ENCODE data around the gene ITPR2.

The ITPR2 gene

DNA sequence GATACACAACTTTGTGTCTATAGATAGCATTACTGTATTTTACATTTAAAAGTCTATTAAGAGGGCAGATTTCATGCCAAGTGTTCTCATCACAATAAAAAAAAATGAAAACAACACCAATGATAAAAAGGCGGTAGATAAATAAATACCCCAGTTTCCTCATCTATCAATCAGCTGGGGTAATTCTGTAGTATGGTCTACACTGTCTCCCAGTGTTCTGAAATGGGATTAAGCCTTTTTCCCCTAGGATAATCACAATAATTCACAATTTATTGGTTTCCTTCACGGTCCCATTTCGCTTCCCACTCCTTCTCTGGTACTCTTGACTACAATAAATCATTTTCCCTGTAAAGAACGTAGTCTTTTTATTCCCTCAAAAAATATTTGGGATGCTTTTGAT is 523.4 kb downstream of the ITPR2 start:
- Mint-ChIP-seq H3K4me3 (no peak overlapping the region), H3K4me1 (no peaks in the 10 kb centered on the region), H3K27ac (no peak overlapping the region), H3K36me3 (ENCODE audit: low read depth) (peaks cover 7% of the 10 kb centered on the region), H3K9me3 (peaks cover 56% of the 10 kb centered on the region), H3K27me3 (ENCODE audit: low read depth) (no peaks in the 10 kb centered on the region)
- TF ChIP-seq, protein P1, sequence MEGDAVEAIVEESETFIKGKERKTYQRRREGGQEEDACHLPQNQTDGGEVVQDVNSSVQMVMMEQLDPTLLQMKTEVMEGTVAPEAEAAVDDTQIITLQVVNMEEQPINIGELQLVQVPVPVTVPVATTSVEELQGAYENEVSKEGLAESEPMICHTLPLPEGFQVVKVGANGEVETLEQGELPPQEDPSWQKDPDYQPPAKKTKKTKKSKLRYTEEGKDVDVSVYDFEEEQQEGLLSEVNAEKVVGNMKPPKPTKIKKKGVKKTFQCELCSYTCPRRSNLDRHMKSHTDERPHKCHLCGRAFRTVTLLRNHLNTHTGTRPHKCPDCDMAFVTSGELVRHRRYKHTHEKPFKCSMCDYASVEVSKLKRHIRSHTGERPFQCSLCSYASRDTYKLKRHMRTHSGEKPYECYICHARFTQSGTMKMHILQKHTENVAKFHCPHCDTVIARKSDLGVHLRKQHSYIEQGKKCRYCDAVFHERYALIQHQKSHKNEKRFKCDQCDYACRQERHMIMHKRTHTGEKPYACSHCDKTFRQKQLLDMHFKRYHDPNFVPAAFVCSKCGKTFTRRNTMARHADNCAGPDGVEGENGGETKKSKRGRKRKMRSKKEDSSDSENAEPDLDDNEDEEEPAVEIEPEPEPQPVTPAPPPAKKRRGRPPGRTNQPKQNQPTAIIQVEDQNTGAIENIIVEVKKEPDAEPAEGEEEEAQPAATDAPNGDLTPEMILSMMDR (IDR thresholded peaks at IDR 0.05; ENCODE audit: unreplicated experiment in 3 of 3): no peak

DNA sequence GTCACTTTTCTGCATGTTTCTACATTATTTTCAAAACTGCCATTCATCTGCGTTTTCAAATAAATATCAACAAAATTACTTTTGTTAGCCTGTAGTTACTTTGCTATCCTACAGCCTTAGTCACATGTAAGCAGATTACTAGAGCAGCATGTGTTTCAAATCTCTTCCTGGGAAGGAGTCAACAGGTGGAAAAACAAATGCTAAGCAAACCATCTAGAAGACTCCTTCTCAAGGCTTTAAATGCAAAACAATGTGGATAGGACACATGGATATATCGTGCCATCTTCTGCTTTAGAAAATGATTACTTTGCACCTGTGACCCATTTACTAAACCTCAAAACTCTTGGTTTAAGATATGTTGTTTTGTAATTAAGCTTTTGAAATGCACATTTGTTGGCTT is 528.7 kb downstream of the ITPR2 start:
- no peaks in the 10 kb centered on the region for H3K4me1 Mint-ChIP-seq
- H3K27me3 Mint-ChIP-seq (ENCODE audit: low read depth): no peaks in the 10 kb centered on the region
- TF ChIP-seq, protein P1 (IDR thresholded peaks at IDR 0.05; ENCODE audit: unreplicated experiment in 3 of 3): no peak
- no peak overlapping the region for H3K4me3 Mint-ChIP-seq
- H3K9me3 Mint-ChIP-seq: peaks cover 20% of the 10 kb centered on the region
- no peak overlapping the region for H3K27ac Mint-ChIP-seq
- H3K36me3 Mint-ChIP-seq (ENCODE audit: low read depth): no peaks in the 10 kb centered on the region

DNA sequence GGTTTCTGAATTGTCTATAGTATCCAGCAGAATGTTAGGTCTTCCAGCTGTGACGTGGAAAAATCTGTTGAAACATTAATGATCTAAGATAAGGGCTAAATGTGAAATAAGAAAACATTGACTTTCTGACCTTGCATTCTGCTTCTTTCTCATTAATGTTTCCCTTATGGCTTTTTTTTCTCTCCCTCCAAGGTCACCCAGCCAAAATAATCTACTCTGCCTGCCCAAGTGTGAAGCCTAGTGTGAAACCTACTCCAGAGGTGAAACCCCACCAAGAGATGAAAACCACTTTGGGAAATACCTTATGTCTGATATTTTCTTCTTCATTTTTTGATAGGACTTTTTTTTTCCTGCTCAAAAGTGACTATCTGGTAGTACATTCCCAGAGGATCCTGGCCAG is 529.6 kb downstream of the ITPR2 start:
- no peak overlapping the region for H3K4me3 Mint-ChIP-seq
- TF ChIP-seq, protein P1 (IDR thresholded peaks at IDR 0.05; ENCODE audit: unreplicated experiment in 3 of 3): no peak

DNA sequence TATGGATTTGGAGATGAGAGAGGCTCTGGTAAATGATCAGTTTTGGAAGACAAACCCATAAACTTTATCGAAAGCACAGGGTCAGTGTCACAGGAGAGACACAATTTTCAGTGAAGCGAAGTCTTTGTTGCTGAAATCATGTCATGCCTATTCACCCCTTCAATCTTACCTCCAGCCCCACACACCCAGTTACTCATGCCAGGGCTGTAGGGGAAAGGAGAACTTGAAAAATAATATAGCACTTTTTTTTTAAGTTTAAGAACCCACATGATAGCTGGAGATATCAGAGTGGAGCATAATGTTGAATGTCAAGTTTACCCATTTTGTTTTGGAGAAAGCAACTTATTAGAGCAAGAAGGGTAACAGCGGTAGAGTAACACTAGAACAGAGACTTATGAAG is 530.2 kb downstream of the ITPR2 start:
- Mint-ChIP-seq H3K4me1 (no peaks in the 10 kb centered on the region), H3K36me3 (ENCODE audit: low read depth) (no peaks in the 10 kb centered on the region), H3K4me3 (no peak overlapping the region), H3K27me3 (ENCODE audit: low read depth) (no peaks in the 10 kb centered on the region), H3K27ac (no peak overlapping the region), H3K9me3 (peaks cover 13% of the 10 kb centered on the region)
- TF ChIP-seq, protein P1 (IDR thresholded peaks at IDR 0.05; ENCODE audit: unreplicated experiment in 3 of 3): no peak

More for the DNA sequence above, 529.6 kb downstream of the ITPR2 start:
- H3K27ac Mint-ChIP-seq: no peak overlapping the region
- peaks cover 14% of the 10 kb centered on the region for H3K9me3 Mint-ChIP-seq
- H3K4me1 Mint-ChIP-seq: no peaks in the 10 kb centered on the region
- H3K36me3 Mint-ChIP-seq (ENCODE audit: low read depth): no peaks in the 10 kb centered on the region
- no peaks in the 10 kb centered on the region for H3K27me3 Mint-ChIP-seq (ENCODE audit: low read depth)

DNA sequence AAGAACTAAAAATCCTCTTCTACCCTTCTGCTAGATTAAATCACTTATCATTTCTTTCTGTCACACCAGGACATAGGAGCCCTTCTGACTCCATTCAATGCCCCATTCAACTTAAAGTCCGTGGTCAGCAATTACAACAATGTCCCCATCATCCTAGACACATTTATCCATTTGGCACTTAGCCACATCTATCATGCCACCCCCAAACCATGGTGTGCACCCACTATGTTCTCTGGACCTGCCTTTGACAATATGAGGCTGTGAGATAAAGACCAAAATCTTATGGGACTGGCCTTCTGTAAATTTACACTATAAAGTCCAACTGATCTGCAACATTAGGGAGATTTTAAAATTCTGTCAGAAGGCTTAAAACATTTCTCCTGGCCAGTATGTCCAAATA is 533.2 kb downstream of the ITPR2 start:
- no peak overlapping the region for H3K4me3 Mint-ChIP-seq
- TF ChIP-seq, protein P1 (IDR thresholded peaks at IDR 0.05; ENCODE audit: unreplicated experiment in 3 of 3): no peak
- peaks cover 4% of the 10 kb centered on the region for H3K27me3 Mint-ChIP-seq (ENCODE audit: low read depth)
- H3K27ac Mint-ChIP-seq: no peak overlapping the region
- H3K4me1 Mint-ChIP-seq: peaks cover 5% of the 10 kb centered on the region
- no peaks in the 10 kb centered on the region for H3K36me3 Mint-ChIP-seq (ENCODE audit: low read depth)
- H3K9me3 Mint-ChIP-seq: no peaks in the 10 kb centered on the region

DNA sequence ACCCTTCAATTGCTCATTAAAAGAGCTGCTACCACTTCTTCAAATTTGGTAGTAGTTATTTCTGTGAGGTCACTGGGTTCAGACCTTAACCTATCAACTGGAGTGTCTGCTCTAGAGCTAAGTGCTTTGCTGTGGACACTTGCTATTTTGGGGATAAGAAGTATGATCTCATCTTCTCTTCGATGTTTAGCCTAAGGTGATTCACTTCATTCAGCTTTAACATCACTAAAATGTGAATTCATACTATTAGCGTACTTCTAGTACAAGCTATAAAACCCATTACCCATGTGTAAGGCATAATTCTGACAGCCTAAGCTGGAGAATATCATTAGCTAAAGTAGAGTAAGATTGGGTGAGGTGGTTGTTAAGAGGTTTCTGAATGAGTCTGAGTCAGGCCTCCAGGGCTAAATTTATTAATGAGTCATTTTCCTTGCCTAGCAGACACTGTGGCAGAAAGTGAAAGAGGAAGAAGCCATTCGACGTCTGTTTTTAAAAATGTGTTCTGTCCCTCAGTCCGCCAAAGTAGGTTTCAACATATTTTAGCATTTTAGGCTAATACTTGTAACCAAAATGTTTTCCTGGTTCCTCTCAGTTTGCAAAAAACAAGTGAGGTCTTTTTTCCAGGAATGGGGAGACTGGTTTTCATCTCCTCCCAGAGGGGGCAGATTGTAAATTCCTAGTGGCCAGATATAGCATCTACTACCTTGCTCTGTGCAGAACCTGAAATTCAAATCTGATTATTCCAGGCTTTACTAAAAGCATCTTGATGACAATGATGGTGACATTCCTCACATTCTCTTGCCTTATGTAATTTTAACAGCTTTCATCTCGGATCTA is 534.0 kb downstream of the ITPR2 start:
- TF ChIP-seq, protein P1 (IDR thresholded peaks at IDR 0.05; ENCODE audit: unreplicated experiment in 3 of 3): no peak
- H3K27me3 Mint-ChIP-seq (ENCODE audit: low read depth): peaks cover 4% of the 10 kb centered on the region
- H3K36me3 Mint-ChIP-seq (ENCODE audit: low read depth): no peaks in the 10 kb centered on the region
- peaks cover 5% of the 10 kb centered on the region for H3K4me1 Mint-ChIP-seq
- no peaks in the 10 kb centered on the region for H3K9me3 Mint-ChIP-seq
- no peak overlapping the region for H3K27ac Mint-ChIP-seq
- no peak overlapping the region for H3K4me3 Mint-ChIP-seq

Measured in nephron (organoid).